Measurements from ENCODE around the gene KCNE3.

KCNE3 gene

GRCh38 chr11:74412733-74413359 lies 54.5 kb downstream of the KCNE3 start:
- Histone ChIP-seq H3K27ac (replicated peaks) (no peak overlapping the region), H3K4me3 (replicated peaks; ENCODE audit: insufficient read depth, low read length) (no peak overlapping the region), H3K27me3 (ENCODE audit: insufficient read depth, poor library complexity, severe bottlenecking) (no peaks in the 10 kb centered on the region)
- TF ChIP-seq, protein P1, sequence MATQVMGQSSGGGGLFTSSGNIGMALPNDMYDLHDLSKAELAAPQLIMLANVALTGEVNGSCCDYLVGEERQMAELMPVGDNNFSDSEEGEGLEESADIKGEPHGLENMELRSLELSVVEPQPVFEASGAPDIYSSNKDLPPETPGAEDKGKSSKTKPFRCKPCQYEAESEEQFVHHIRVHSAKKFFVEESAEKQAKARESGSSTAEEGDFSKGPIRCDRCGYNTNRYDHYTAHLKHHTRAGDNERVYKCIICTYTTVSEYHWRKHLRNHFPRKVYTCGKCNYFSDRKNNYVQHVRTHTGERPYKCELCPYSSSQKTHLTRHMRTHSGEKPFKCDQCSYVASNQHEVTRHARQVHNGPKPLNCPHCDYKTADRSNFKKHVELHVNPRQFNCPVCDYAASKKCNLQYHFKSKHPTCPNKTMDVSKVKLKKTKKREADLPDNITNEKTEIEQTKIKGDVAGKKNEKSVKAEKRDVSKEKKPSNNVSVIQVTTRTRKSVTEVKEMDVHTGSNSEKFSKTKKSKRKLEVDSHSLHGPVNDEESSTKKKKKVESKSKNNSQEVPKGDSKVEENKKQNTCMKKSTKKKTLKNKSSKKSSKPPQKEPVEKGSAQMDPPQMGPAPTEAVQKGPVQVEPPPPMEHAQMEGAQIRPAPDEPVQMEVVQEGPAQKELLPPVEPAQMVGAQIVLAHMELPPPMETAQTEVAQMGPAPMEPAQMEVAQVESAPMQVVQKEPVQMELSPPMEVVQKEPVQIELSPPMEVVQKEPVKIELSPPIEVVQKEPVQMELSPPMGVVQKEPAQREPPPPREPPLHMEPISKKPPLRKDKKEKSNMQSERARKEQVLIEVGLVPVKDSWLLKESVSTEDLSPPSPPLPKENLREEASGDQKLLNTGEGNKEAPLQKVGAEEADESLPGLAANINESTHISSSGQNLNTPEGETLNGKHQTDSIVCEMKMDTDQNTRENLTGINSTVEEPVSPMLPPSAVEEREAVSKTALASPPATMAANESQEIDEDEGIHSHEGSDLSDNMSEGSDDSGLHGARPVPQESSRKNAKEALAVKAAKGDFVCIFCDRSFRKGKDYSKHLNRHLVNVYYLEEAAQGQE (IDR thresholded peaks at IDR 0.05; ENCODE audit: insufficient replicate concordance, low read depth) = no peak
- TF ChIP-seq, protein P2, sequence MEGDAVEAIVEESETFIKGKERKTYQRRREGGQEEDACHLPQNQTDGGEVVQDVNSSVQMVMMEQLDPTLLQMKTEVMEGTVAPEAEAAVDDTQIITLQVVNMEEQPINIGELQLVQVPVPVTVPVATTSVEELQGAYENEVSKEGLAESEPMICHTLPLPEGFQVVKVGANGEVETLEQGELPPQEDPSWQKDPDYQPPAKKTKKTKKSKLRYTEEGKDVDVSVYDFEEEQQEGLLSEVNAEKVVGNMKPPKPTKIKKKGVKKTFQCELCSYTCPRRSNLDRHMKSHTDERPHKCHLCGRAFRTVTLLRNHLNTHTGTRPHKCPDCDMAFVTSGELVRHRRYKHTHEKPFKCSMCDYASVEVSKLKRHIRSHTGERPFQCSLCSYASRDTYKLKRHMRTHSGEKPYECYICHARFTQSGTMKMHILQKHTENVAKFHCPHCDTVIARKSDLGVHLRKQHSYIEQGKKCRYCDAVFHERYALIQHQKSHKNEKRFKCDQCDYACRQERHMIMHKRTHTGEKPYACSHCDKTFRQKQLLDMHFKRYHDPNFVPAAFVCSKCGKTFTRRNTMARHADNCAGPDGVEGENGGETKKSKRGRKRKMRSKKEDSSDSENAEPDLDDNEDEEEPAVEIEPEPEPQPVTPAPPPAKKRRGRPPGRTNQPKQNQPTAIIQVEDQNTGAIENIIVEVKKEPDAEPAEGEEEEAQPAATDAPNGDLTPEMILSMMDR (IDR thresholded peaks at IDR 0.05; ENCODE audit: insufficient read depth, low read length) = no peak
- TF ChIP-seq SPI1 (IDR thresholded peaks at IDR 0.05; ENCODE audit: borderline replicate concordance, low read depth) (no peak), GABPA (IDR thresholded peaks at IDR 0.05; ENCODE audit: low read depth) (no peak), POLR2AphosphoS5 (IDR thresholded peaks at IDR 0.05; ENCODE audit: low read depth) (no peak)
- DNase-seq (ENCODE audit: low read depth in 1 of 2, low spot score in 1 of 2) = no peak

DNA sequence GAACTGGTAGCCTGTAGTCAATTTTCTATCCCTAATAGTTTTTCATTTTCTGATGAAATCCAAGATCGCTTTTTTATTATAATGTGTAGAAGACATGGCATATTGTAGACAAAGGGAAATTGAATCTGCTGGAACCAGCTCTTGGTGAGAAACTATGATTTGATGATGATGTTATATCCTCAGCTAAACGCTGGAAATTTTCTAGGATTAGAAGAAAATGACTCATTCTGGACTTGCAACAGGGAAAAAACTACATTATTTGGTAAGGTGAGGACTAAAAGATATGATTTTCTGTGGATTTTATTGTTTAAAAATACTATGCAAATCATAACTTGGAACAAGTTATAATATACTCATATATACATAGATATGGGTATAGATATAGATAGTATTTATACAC lies 55.0 kb downstream of the KCNE3 start:
- DNase-seq (ENCODE audit: low read depth in 1 of 2, low spot score in 1 of 2) = no peak
- no peaks in the 10 kb centered on the region for H3K27me3 ChIP-seq (ENCODE audit: insufficient read depth, poor library complexity, severe bottlenecking)
- TF ChIP-seq POLR2AphosphoS5 (IDR thresholded peaks at IDR 0.05; ENCODE audit: low read depth) (no peak), GABPA (IDR thresholded peaks at IDR 0.05; ENCODE audit: low read depth) (no peak), SPI1 (IDR thresholded peaks at IDR 0.05; ENCODE audit: borderline replicate concordance, low read depth) (no peak)
- TF ChIP-seq, protein P2 (IDR thresholded peaks at IDR 0.05; ENCODE audit: insufficient read depth, low read length) = no peak
- TF ChIP-seq, protein P1 (IDR thresholded peaks at IDR 0.05; ENCODE audit: insufficient replicate concordance, low read depth) = no peak
- no peak overlapping the region for H3K27ac ChIP-seq (replicated peaks)
- no peak overlapping the region for H3K4me3 ChIP-seq (replicated peaks; ENCODE audit: insufficient read depth, low read length)

GRCh38 chr11:74409633-74410032 lies 57.7 kb downstream of the KCNE3 start:
- Histone ChIP-seq H3K27ac (replicated peaks) (no peak overlapping the region), H3K27me3 (ENCODE audit: insufficient read depth, poor library complexity, severe bottlenecking) (no peaks in the 10 kb centered on the region), H3K4me3 (replicated peaks; ENCODE audit: insufficient read depth, low read length) (no peak overlapping the region)
- TF ChIP-seq POLR2AphosphoS5 (IDR thresholded peaks at IDR 0.05; ENCODE audit: low read depth) (no peak), GABPA (IDR thresholded peaks at IDR 0.05; ENCODE audit: low read depth) (no peak), SPI1 (IDR thresholded peaks at IDR 0.05; ENCODE audit: borderline replicate concordance, low read depth) (no peak)
- TF ChIP-seq, protein P2 (IDR thresholded peaks at IDR 0.05; ENCODE audit: insufficient read depth, low read length) = no peak
- TF ChIP-seq, protein P1 (IDR thresholded peaks at IDR 0.05; ENCODE audit: insufficient replicate concordance, low read depth) = no peak
- DNase-seq (ENCODE audit: low read depth in 1 of 2, low spot score in 1 of 2) = no peak
